Endothelial cell of umbilical vein (primary cell): Measurements from ENCODE around the gene IMPG2. TPM values are rescaled to one million over a fixed set of nuclear protein-coding genes. Genes with fewer than 3 reads are reported as not detected.

Source experiments
- BruUV-seq: library from RNA; stranded (reverse); fragments of 400-500 nt; replicated peaks from 2 replicates; lab custom pipeline; 2021; lab: Mats Ljungman, UMichigan
- CTCF ChIA-PET: fragments of 300-600, 350-600 bp; sonication (Branson Sonifier 250); formaldehyde crosslinking; loops from one replicate; lab custom pipeline; 2021; ENCODE audit warnings: antibody characterized with exemption, inconsistent platforms; lab: Charles Lee
- POLR2A ChIA-PET: fragments of 300-600, 350-600 bp; sonication (Branson Sonifier 250); formaldehyde crosslinking; loops from one replicate; lab custom pipeline; 2021; ENCODE audit warnings: antibody characterized with exemption, inconsistent platforms; lab: Charles Lee
- DNase-seq: peaks from one replicate; pipeline ENCODE4 v3.0.0-alpha.2; 2011; ENCODE audit warnings: low read depth, low spot score
- FAIRE-seq: peaks from 2 replicates; lab custom pipeline; 2011; peaks lifted over from hg19 to GRCh38; lab: Jason Lieb, UNC
- H2AFZ ChIP-seq: 2 replicates; pipeline ENCODE4 v1.6.0; 2012; ENCODE audit warnings: low read depth, low read length, control low read depth, inconsistent platforms
- H3K27ac ChIP-seq: 2 replicates; pipeline ENCODE4 v1.5.1; 2011; ENCODE audit warnings: low read depth, mild to moderate bottlenecking, control low read depth, low read length, moderate library complexity; ENCODE audit not compliant: insufficient read depth
- H3K27me3 ChIP-seq, 2 experiments: 2 replicates each; pipeline versions ENCODE4 v1.6.0 to v1.6.1; 2011; ENCODE audit warnings: low read length in 2 of 2, mixed read lengths in 1 of 2; ENCODE audit not compliant: control insufficient read depth in 2 of 2, insufficient read depth in 2 of 2
- H3K36me3 ChIP-seq, 2 experiments: 2 replicates in 1 of 2; 3 replicates in 1 of 2; pipeline ENCODE4 v1.5.1; 2011; ENCODE audit warnings: low read length in 2 of 2, mild to moderate bottlenecking in 1 of 2, moderate library complexity in 1 of 2; ENCODE audit not compliant: control insufficient read depth in 2 of 2, insufficient read depth in 2 of 2; ENCODE audit errors: extremely low read depth in 1 of 2
- H3K4me1 ChIP-seq: 3 replicates; pipeline ENCODE4 v1.5.1; 2011; ENCODE audit warnings: mild to moderate bottlenecking, low read length; ENCODE audit not compliant: control insufficient read depth, insufficient read depth; ENCODE audit errors: extremely low read depth
- H3K4me2 ChIP-seq: 2 replicates; pipeline ENCODE4 v1.6.1; 2011; ENCODE audit warnings: low read length, control low read depth, mixed read lengths; ENCODE audit not compliant: insufficient read depth
- H3K4me3 ChIP-seq, 3 experiments: fragments of 200-600 bp in 1 of 3; sonication (generic), shearing (Covaris generic) in 1 of 3; replicated peaks in 1 of 3; 2 replicates each; pipeline ENCODE4 v1.5.1; 2011 to 2016; ENCODE audit warnings: control low read depth in 3 of 3, low read length in 3 of 3, mild to moderate bottlenecking in 2 of 3, inconsistent platforms in 1 of 3, low read depth in 1 of 3, moderate library complexity in 1 of 3; ENCODE audit not compliant: insufficient read depth in 1 of 3
- H3K79me2 ChIP-seq: 2 replicates; pipeline ENCODE4 v1.6.0; 2012; ENCODE audit warnings: low read length, inconsistent platforms; ENCODE audit not compliant: control insufficient read depth, insufficient read depth
- H3K9ac ChIP-seq: replicated peaks from 2 replicates; pipeline ENCODE3; 2011; ENCODE audit warnings: low read length, control low read depth; ENCODE audit not compliant: insufficient read depth; ENCODE audit errors: extremely low read depth
- H3K9me1 ChIP-seq: replicated peaks from 3 replicates; pipeline ENCODE4 v1.6.0; 2011; ENCODE audit warnings: mild to moderate bottlenecking, low read length; ENCODE audit not compliant: control insufficient read depth, insufficient read depth; ENCODE audit errors: extremely low read depth
- H3K9me3 ChIP-seq: replicated peaks from 2 replicates; pipeline ENCODE4 v1.5.1; 2012; ENCODE audit warnings: low read length, inconsistent platforms; ENCODE audit not compliant: control insufficient read depth, insufficient read depth
- H4K20me1 ChIP-seq: replicated peaks from 2 replicates; pipeline ENCODE3; 2011; ENCODE audit warnings: mild to moderate bottlenecking, low read length; ENCODE audit not compliant: control insufficient read depth, insufficient read depth; ENCODE audit errors: extremely low read depth
- EZH2 ChIP-seq: IDR thresholded peaks from 2 replicates; pipeline ENCODE4 v1.6.1; 2012; ENCODE audit warnings: borderline replicate concordance, low read depth, mild to moderate bottlenecking, moderate library complexity, low read length, inconsistent platforms; ENCODE audit not compliant: severe bottlenecking
- FOS ChIP-seq: IDR thresholded peaks from 2 replicates; pipeline ENCODE4 v1.6.1; 2011; ENCODE audit warnings: mild to moderate bottlenecking, low read length, moderate library complexity, borderline replicate concordance; ENCODE audit not compliant: insufficient read depth
- GATA2 ChIP-seq: IDR thresholded peaks from 2 replicates; pipeline ENCODE4 v1.7.0; 2011; ENCODE audit warnings: low read depth, mild to moderate bottlenecking, moderate library complexity, mixed read lengths, low read length; ENCODE audit not compliant: insufficient read length, insufficient read depth
- JUN ChIP-seq: IDR thresholded peaks from 2 replicates; pipeline ENCODE4 v1.6.1; 2011; ENCODE audit warnings: borderline replicate concordance, low read depth; ENCODE audit not compliant: insufficient read length, insufficient read depth
- MYC ChIP-seq: IDR thresholded peaks from one replicate; pipeline ENCODE4 v1.6.1; 2011; ENCODE audit warnings: mild to moderate bottlenecking, low read depth, low read length
- POLR2A ChIP-seq: IDR thresholded peaks from 2 replicates; pipeline ENCODE4 v1.6.1; 2012; ENCODE audit warnings: low read depth, mild to moderate bottlenecking, control low read depth, low read length
- POLR2AphosphoS5 ChIP-seq: IDR thresholded peaks from 2 replicates; pipeline ENCODE4 v1.6.1; 2012; ENCODE audit warnings: low read depth, mild to moderate bottlenecking, control low read depth, low read length, moderate library complexity; ENCODE audit not compliant: insufficient read depth
- dilution Hi-C: fragments of 300-500 bp; cut with MboI; formaldehyde crosslinking; loops from one replicate; pipeline ENCODE4 v1.15.0; 2019; ENCODE audit warnings: low sequenced_read_pairs; ENCODE audit not compliant: extremely low pct_ligation_motif_present
- intact Hi-C: fragments of 100-400 bp; cut with micrococcal nuclease; formaldehyde crosslinking; loops from one replicate; pipeline ENCODE4 v1.10.0; 2022
- polyA plus RNA-seq, 4 experiments: library from polyadenylated mRNA; depleted of rRNA in 3 of 4; stranded (reverse) in 3 of 4; unstranded in 1 of 4; fragments of >200 nt; gene quantifications; 2 replicates each; pipeline versions ENCODE4 v1.2.1 to v1.2.3, GENCODE V29; 2011 to 2012; ENCODE audit warnings: missing spikeins in 1 of 4
- total RNA-seq: library from RNA; stranded (reverse); gene quantifications from 2 replicates; pipeline ENCODE4 v1.2.3, GENCODE V29; 2021
- TF ChIP-seq, protein P1 (sequence below): IDR thresholded peaks from 2 replicates; pipeline ENCODE4 v1.6.1; 2011; ENCODE audit not compliant: insufficient read depth, insufficient read length
- TF ChIP-seq, protein P2 (sequence below), 2 donors: IDR thresholded peaks; 1 replicate in 1 of 2; 2 replicates in 1 of 2; pipeline ENCODE4 v1.5.1; 2011; ENCODE audit warnings: low read length in 2 of 2, mild to moderate bottlenecking in 2 of 2, moderate library complexity in 2 of 2, control low read depth in 1 of 2, inconsistent platforms in 1 of 2, low read depth in 1 of 2; ENCODE audit not compliant: insufficient read depth in 1 of 2; ENCODE audit errors: extremely low read depth in 1 of 2

The IMPG2 gene
- total and polyA plus RNA-seq, 2 donors (not counting 3 experiments of a cell fraction or from before 2014, with no cell fraction given), result 0.39 to 0.71 TPM

DNA sequence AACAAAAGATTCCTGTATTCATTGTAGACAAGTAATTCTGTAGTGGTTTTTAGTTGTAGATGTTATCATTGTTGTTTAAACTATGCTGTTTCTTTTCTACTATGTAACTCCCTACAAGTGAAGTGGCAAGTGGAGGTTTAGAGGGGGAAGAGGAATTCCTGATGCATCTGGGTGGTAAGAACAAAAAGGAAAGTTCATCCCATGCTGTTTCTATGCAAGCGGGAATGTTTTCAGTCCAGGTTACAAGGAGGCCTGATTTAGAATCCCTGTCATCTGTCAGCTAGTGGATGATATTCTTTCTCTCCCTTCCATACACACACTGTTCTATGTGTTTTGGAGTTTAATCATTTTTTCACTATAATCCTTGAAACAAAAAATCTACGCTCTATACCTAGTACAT, 67.4 kb downstream of the IMPG2 start:
- Histone ChIP-seq H3K36me3 (no peaks in the 10 kb centered on the region), H3K27me3 (no peaks in the 10 kb centered on the region), H3K9ac (no peak overlapping the region), H3K4me2 (no peak overlapping the region), H3K4me3 (no peak overlapping the region), H2AFZ (no peak overlapping the region), H3K27ac (no peak overlapping the region), H3K79me2 (no peaks in the 10 kb centered on the region), H3K4me1 (no peaks in the 10 kb centered on the region), H3K9me1 (no peaks in the 10 kb centered on the region), H4K20me1 (no peaks in the 10 kb centered on the region), H3K9me3 (no peaks in the 10 kb centered on the region)
- ChIA-PET CTCF (interaction anchor here (1.0 kb wide), 1 partner anchor 543 kb away, joined by 3 read pairs; no protein-coding TSS in a partner anchor), POLR2A (interaction anchor here (0.6 kb wide), 1 partner anchor 259 kb away, joined by 6 read pairs; no protein-coding TSS in a partner anchor)
- no peak for DNase-seq
- TF ChIP-seq JUN, result no peak
- TF ChIP-seq MYC, result no peak
- no peak for TF ChIP-seq EZH2
- dilution Hi-C loops, result no loop called here
- no TSS peak for BruUV-seq
- no peak for FAIRE-seq
- intact Hi-C loops, result no loop called here

DNA sequence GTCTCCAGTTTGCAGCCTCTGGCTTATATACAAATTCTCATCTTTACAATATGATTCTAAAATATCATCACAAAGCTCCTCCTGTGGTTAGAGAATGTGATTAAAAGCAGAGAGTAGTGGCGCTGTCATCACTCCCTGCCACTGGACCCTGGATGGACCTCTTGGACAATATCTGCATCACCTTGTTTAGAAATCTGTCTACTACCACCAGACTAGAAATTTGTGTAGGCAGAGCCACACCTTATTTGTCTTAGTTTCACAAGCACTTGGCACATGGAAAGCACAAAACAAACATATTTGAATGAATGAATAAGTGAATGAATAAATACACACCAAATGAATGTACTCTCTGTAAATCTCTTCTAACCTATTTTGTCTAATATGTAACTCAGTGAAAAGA, 68.1 kb downstream of the IMPG2 start:
- no peaks in the 10 kb centered on the region for H3K9me3 ChIP-seq
- no peak overlapping the region for H3K4me2 ChIP-seq
- DNase-seq, result no peak
- dilution Hi-C loops, result no loop called here
- no peaks in the 10 kb centered on the region for H4K20me1 ChIP-seq
- H3K4me3 ChIP-seq, result no peak overlapping the region
- no TSS peak for BruUV-seq
- H2AFZ ChIP-seq, result no peak overlapping the region
- TF ChIP-seq GATA2, result no peak
- TF ChIP-seq, protein P1, sequence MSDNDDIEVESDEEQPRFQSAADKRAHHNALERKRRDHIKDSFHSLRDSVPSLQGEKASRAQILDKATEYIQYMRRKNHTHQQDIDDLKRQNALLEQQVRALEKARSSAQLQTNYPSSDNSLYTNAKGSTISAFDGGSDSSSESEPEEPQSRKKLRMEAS, result no peak
- TF ChIP-seq POLR2A, result no peak
- TF ChIP-seq FOS, result no peak
- TF ChIP-seq MYC, result no peak
- TF ChIP-seq, protein P2, sequence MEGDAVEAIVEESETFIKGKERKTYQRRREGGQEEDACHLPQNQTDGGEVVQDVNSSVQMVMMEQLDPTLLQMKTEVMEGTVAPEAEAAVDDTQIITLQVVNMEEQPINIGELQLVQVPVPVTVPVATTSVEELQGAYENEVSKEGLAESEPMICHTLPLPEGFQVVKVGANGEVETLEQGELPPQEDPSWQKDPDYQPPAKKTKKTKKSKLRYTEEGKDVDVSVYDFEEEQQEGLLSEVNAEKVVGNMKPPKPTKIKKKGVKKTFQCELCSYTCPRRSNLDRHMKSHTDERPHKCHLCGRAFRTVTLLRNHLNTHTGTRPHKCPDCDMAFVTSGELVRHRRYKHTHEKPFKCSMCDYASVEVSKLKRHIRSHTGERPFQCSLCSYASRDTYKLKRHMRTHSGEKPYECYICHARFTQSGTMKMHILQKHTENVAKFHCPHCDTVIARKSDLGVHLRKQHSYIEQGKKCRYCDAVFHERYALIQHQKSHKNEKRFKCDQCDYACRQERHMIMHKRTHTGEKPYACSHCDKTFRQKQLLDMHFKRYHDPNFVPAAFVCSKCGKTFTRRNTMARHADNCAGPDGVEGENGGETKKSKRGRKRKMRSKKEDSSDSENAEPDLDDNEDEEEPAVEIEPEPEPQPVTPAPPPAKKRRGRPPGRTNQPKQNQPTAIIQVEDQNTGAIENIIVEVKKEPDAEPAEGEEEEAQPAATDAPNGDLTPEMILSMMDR (IDR thresholded peaks at IDR 0.05; ENCODE audit: extremely low read depth in 1 of 2, insufficient read depth in 1 of 2, low read depth in 1 of 2, low read length in 2 of 2), result no peak
- no peak for TF ChIP-seq POLR2AphosphoS5
- TF ChIP-seq EZH2, result no peak
- no peak for TF ChIP-seq JUN
- H3K36me3 ChIP-seq, result no peaks in the 10 kb centered on the region
- H3K79me2 ChIP-seq, result no peaks in the 10 kb centered on the region
- no peak overlapping the region for H3K27ac ChIP-seq
- no peak overlapping the region for H3K9ac ChIP-seq
- H3K9me1 ChIP-seq, result no peaks in the 10 kb centered on the region
- FAIRE-seq, result no peak
- no peaks in the 10 kb centered on the region for H3K4me1 ChIP-seq
- H3K27me3 ChIP-seq, result no peaks in the 10 kb centered on the region
- CTCF ChIA-PET, result interaction anchor here (1.0 kb wide), 1 partner anchor 542 kb away, joined by 3 read pairs; no protein-coding TSS in a partner anchor
- POLR2A ChIA-PET, result no interaction called here
- intact Hi-C loops, result no loop called here
